Fibroblast of villous mesenchyme (primary cell): Measurements from ENCODE around the gene NPVF. TPM values are rescaled to one million over a fixed set of nuclear protein-coding genes. Genes with fewer than 3 reads are reported as not detected.

Source experiments
- DNase-seq: peaks from one replicate; pipeline ENCODE4 v3.0.0-alpha.2; 2010; ENCODE audit warnings: low read depth
- H3K4me3 ChIP-seq: 2 replicates; pipeline ENCODE4 v1.5.1; 2011; ENCODE audit warnings: low read depth, mild to moderate bottlenecking, low read length
- total RNA-seq: library from RNA; depleted of rRNA; stranded (reverse); fragments of >200 nt; gene quantifications from 2 replicates; pipeline ENCODE4 v1.2.3, GENCODE V29; 2012
- TF ChIP-seq, protein P1 (sequence below): IDR thresholded peaks from 2 replicates; pipeline ENCODE4 v1.5.1; 2012; ENCODE audit warnings: low read depth, mild to moderate bottlenecking, low read length; ENCODE audit not compliant: insufficient read depth

Gene NPVF
- total RNA-seq, 1 donor: not detected

- DNase-seq: no peak
- TF ChIP-seq, protein P1, sequence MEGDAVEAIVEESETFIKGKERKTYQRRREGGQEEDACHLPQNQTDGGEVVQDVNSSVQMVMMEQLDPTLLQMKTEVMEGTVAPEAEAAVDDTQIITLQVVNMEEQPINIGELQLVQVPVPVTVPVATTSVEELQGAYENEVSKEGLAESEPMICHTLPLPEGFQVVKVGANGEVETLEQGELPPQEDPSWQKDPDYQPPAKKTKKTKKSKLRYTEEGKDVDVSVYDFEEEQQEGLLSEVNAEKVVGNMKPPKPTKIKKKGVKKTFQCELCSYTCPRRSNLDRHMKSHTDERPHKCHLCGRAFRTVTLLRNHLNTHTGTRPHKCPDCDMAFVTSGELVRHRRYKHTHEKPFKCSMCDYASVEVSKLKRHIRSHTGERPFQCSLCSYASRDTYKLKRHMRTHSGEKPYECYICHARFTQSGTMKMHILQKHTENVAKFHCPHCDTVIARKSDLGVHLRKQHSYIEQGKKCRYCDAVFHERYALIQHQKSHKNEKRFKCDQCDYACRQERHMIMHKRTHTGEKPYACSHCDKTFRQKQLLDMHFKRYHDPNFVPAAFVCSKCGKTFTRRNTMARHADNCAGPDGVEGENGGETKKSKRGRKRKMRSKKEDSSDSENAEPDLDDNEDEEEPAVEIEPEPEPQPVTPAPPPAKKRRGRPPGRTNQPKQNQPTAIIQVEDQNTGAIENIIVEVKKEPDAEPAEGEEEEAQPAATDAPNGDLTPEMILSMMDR: no peak
- no peak overlapping the region for H3K4me3 ChIP-seq
Observed at GRCh38 chr7:25238066-25238725, 9.9 kb upstream of the NPVF start.

- H3K4me3 ChIP-seq: no peak overlapping the region
- no peak for DNase-seq
- TF ChIP-seq, protein P1: no peak
Observed at GRCh38 chr7:25235471-25235870, 7.2 kb upstream of the NPVF start.

GRCh38 chr7:25234336-25234735 is 6.0 kb upstream of the NPVF start:
- DNase-seq: no peak
- TF ChIP-seq, protein P1: no peak
- H3K4me3 ChIP-seq: no peak overlapping the region

GRCh38 chr7:25223206-25223605 is 5.1 kb downstream of the NPVF start:
- H3K4me3 ChIP-seq: no peak overlapping the region
- DNase-seq: no peak
- TF ChIP-seq, protein P1: no peak

- no peak for DNase-seq
- no peak overlapping the region for H3K4me3 ChIP-seq
- TF ChIP-seq, protein P1: no peak
Observed at GRCh38 chr7:25222666-25223065, 5.6 kb downstream of the NPVF start.

- no peak for DNase-seq
- TF ChIP-seq, protein P1: no peak
- H3K4me3 ChIP-seq: no peak overlapping the region
Observed at GRCh38 chr7:25221009-25221408, 7.3 kb downstream of the NPVF start.

DNA sequence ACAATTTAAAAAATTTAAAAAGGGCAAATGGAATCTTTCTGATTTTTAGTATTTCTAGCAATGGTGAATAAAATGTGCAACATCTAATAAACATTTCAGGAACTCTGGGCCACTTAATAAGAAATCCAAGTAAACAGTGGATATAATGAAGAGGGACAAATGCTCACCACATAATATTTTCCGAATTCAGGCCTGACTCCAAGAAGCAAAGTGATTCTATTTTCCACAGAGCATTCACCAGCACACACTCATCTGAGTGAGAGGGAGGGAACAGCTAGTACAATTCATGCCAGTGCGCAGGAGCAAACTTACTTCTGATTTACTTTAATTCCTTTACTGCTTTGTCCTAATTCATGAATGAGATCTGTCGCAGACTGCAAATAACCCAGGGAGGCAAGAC is 10.1 kb downstream of the NPVF start:
- no peak for DNase-seq
- TF ChIP-seq, protein P1: no peak
- H3K4me3 ChIP-seq: no peak overlapping the region
